HEK293 (cell line): ENCODE measurements around the gene CA9.

Experiments
- CTCF ChIP-seq: fragments of 450-650 bp; formaldehyde crosslinking; IDR thresholded peaks from 2 replicates; pipeline ENCODE4 v1.5.1; 2016; ENCODE audit warnings: missing biosample characterization, missing genetic modification characterization
- TF ChIP-seq, protein P1 (sequence below): fragments of 450-650 bp; formaldehyde crosslinking; IDR thresholded peaks from 2 replicates; pipeline ENCODE4 v1.5.1; 2017; ENCODE audit warnings: missing biosample characterization, missing genetic modification characterization

- TF ChIP-seq, protein P1, sequence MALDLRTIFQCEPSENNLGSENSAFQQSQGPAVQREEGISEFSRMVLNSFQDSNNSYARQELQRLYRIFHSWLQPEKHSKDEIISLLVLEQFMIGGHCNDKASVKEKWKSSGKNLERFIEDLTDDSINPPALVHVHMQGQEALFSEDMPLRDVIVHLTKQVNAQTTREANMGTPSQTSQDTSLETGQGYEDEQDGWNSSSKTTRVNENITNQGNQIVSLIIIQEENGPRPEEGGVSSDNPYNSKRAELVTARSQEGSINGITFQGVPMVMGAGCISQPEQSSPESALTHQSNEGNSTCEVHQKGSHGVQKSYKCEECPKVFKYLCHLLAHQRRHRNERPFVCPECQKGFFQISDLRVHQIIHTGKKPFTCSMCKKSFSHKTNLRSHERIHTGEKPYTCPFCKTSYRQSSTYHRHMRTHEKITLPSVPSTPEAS (tag by site-specific recombination): no peak
- peak; percentile 89 for TF ChIP-seq CTCF
Measured at GRCh38 chr9:35657546-35658136, 16.1 kb upstream of the CA9 start, which contains the start of gene RMRP.
